GM13977 (cell line): ENCODE measurements around the gene RAD51.

Experiments used
- DNase-seq: peaks from one replicate; pipeline ENCODE4 v3.0.0; 2012; ENCODE audit warnings: low spot score
- in situ Hi-C: fragments of 300-500 bp; cut with MboI; formaldehyde crosslinking; loops from one replicate; pipeline ENCODE4 v1.12.0; 2022; ENCODE audit warnings: low sequenced_read_pairs, low pct_unique_long_range_greater_than_20kb, mixed read lengths, inconsistent platforms; ENCODE audit not compliant: unreplicated experiment
- TF ChIP-seq, protein P1 (sequence below): IDR thresholded peaks from 2 replicates; pipeline ENCODE4 v1.5.1; 2012; ENCODE audit warnings: mild to moderate bottlenecking, control low read depth; ENCODE audit not compliant: insufficient read depth; ENCODE audit errors: extremely low read depth, missing control alignments

The RAD51 gene

DNA sequence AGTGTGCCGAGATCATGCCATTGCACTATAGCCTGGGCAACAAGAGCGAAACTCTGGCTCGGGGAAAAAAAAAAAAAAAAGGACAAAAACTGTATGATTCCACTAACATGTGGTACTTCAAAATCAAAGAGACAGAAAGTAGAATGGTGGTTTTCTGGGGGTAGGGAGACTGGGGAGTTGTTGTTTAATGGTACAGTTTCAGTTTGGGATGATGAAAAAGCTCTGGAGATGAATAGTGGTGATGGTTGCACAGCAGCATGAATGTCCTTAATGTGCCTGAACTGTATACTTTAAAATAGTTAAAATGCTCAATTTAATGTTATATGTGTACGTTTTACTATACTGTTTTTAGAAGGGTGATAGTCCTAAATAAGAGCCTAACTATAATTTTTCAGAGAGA, 27.4 kb downstream of the RAD51 start:
- no peak for DNase-seq
- in situ Hi-C loops = no loop called here
- TF ChIP-seq, protein P1, sequence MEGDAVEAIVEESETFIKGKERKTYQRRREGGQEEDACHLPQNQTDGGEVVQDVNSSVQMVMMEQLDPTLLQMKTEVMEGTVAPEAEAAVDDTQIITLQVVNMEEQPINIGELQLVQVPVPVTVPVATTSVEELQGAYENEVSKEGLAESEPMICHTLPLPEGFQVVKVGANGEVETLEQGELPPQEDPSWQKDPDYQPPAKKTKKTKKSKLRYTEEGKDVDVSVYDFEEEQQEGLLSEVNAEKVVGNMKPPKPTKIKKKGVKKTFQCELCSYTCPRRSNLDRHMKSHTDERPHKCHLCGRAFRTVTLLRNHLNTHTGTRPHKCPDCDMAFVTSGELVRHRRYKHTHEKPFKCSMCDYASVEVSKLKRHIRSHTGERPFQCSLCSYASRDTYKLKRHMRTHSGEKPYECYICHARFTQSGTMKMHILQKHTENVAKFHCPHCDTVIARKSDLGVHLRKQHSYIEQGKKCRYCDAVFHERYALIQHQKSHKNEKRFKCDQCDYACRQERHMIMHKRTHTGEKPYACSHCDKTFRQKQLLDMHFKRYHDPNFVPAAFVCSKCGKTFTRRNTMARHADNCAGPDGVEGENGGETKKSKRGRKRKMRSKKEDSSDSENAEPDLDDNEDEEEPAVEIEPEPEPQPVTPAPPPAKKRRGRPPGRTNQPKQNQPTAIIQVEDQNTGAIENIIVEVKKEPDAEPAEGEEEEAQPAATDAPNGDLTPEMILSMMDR = no peak

DNA sequence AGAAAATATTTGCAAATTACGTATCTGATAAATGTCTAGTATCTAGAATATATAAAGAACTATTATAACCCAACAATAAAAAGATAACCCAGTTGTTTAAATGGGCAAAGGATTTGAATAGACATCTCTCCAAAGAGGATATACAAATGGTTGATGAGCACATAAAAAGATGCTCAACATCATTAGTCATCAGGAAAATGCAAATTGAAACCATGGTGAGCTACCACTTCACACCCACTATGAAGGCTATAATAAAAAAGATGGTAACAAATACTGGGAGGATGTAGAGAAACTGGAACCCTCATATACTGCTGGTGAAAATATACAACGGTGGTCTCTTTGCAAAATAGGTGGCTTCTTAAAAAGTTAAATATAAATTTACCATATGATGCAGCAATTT, 28.0 kb downstream of the RAD51 start:
- TF ChIP-seq, protein P1 = no peak
- in situ Hi-C loops = no loop called here
- no peak for DNase-seq

DNA sequence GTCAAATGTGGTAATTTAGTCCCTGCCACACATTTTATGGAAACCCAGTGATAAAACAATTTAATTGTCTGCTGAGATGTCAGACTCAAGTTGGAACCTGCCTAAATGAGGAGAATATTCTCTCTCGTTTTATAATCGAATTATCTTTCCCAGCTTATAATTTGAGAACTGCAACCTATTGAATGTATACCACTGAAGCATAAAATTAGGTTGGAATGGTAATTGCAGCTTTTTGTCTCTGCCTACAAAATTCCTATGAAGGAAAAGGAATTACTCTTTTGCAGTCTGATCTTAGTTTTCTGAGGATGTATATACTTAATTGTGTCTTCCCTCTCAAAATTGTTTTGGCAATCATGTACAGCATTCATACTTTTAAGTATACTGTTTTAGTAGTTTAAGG, 28.9 kb downstream of the RAD51 start:
- TF ChIP-seq, protein P1 = no peak
- no peak for DNase-seq
- in situ Hi-C loops = no loop called here

DNA sequence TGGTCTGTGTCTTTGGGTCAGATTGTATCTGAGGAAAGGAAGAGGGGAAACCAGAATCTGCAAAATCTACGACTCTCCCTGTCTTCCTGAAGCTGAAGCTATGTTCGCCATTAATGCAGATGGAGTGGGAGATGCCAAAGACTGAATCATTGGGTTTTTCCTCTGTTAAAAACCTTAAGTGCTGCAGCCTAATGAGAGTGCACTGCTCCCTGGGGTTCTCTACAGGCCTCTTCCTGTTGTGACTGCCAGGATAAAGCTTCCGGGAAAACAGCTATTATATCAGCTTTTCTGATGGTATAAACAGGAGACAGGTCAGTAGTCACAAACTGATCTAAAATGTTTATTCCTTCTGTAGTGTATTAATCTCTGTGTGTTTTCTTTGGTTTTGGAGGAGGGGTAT, 36.1 kb downstream of the RAD51 start:
- in situ Hi-C loops = no loop called here
- DNase-seq = no peak
- TF ChIP-seq, protein P1 = no peak

DNA sequence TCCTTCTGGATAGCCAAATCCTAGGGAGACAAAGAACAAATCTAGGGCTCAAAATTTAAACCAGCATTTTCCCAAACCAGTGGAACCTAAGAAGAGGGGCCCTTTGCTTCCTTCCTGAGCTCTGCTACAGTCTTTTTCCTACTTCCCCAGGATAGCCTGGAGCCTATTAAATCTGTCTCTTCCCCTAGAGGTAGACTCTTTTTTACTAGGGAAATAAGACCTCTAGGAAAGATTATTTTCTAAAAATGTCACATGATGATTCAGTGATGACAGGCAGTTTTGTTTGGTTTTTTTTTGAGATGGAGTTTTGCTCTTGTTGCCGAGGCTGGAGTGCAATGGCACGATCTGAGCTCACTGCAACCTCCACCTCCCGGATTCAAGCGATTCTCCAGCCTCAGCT, 41.6 kb downstream of the RAD51 start:
- TF ChIP-seq, protein P1 = no peak
- in situ Hi-C loops = no loop called here
- no peak for DNase-seq

DNA sequence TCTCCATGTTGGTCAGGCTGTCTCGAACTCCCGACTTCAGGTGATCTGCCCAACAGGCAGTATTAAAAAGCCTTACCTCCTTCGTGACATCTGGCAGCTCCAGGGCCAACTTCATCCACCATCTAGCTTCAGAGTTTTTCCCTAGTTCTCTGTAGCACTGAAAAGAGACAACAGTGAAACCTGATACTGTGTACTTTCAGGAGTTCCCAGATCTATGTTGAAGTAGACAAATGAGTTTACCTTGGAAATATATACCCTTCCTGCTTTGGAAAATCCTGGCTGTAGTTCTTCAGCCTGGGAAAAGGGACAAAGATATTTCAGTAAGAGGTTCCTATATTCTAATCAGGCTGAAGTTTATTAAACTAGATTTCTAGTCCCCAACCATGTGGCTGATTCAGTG, 42.1 kb downstream of the RAD51 start:
- DNase-seq = no peak
- TF ChIP-seq, protein P1 = no peak
- in situ Hi-C loops = no loop called here

DNA sequence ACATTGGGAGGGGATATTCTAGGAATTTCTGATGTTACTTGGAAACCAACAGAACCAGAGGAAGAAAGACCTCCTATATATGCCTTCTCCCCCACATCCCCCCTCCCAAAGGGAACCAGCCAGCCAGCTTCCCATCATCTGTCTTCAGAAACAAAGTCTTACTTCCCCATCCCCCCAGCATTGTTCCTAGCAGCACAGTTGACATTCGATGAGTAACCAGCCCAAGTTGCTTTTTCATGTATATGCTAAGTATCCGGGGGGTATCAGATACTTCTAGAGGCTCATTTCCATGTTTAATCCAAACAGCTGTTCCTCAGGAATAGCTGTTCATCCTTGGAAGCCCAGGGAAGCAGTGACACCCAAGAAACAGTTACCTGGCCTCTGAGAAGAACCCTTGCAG, 44.1 kb downstream of the RAD51 start:
- in situ Hi-C loops = no loop called here
- DNase-seq = no peak
- TF ChIP-seq, protein P1 = no peak
